Endothelial cell of umbilical vein (primary cell): ENCODE measurements around the gene CEP89.

Experiments used
- CTCF ChIP-seq, 2 donors: IDR thresholded peaks; 1 replicate in 1 of 2; 2 replicates in 1 of 2; pipeline ENCODE4 v1.5.1; 2011; ENCODE audit warnings: low read length in 2 of 2, mild to moderate bottlenecking in 2 of 2, moderate library complexity in 2 of 2, control low read depth in 1 of 2, inconsistent platforms in 1 of 2, low read depth in 1 of 2; ENCODE audit not compliant: insufficient read depth in 1 of 2; ENCODE audit errors: extremely low read depth in 1 of 2
- EZH2 ChIP-seq: IDR thresholded peaks from 2 replicates; pipeline ENCODE4 v1.6.1; 2012; ENCODE audit warnings: borderline replicate concordance, low read depth, mild to moderate bottlenecking, moderate library complexity, low read length, inconsistent platforms; ENCODE audit not compliant: severe bottlenecking
- JUN ChIP-seq: IDR thresholded peaks from 2 replicates; pipeline ENCODE4 v1.6.1; 2011; ENCODE audit warnings: borderline replicate concordance, low read depth; ENCODE audit not compliant: insufficient read length, insufficient read depth
- MAX ChIP-seq: IDR thresholded peaks from 2 replicates; pipeline ENCODE4 v1.6.1; 2011; ENCODE audit not compliant: insufficient read depth, insufficient read length
- POLR2A ChIP-seq: IDR thresholded peaks from 2 replicates; pipeline ENCODE4 v1.6.1; 2012; ENCODE audit warnings: low read depth, mild to moderate bottlenecking, control low read depth, low read length

GRCh38 chr19:32936065-32936464 lies 35.7 kb downstream of the CEP89 start:
- no peak for TF ChIP-seq MAX
- TF ChIP-seq CTCF (IDR thresholded peaks at IDR 0.05; ENCODE audit: extremely low read depth in 1 of 2, insufficient read depth in 1 of 2, low read depth in 1 of 2, low read length in 2 of 2): no peak
- no peak for TF ChIP-seq POLR2A
- no peak for TF ChIP-seq EZH2
- TF ChIP-seq JUN: no peak
